GM12878 (cell line): Measurements from ENCODE around the gene SKP2. TPM values are rescaled to one million over a fixed set of nuclear protein-coding genes. Genes with fewer than 3 reads are reported as not detected.

Experiments used
- ATAC-seq: fragments of 200-7000 bp; cut with Tn5 transposase; 3 replicates; pipeline ENCODE4 v1.9.1; 2020; ENCODE audit warnings: mild to moderate bottlenecking, moderate library complexity
- BruUV-seq: library from RNA; stranded (reverse); fragments of 400-500 nt; replicated peaks from 2 replicates; lab custom pipeline; 2021; lab: Mats Ljungman, UMichigan
- CTCF ChIA-PET: fragments of 300-600 bp; sonication (Branson Sonifier 250); formaldehyde crosslinking; extraction: SDS; loops from one replicate; lab custom pipeline; 2021; ENCODE audit warnings: inconsistent platforms; lab: Yijun Ruan, JAX
- POLR2A ChIA-PET: fragments of 350-600 bp; formaldehyde crosslinking; extraction: SDS; loops from one replicate; lab custom pipeline; 2021; ENCODE audit warnings: inconsistent platforms; lab: Charles Lee
- RAD21 ChIA-PET: fragments of 300-600 bp; sonication (Branson Sonifier 250); formaldehyde crosslinking; loops from one replicate; lab custom pipeline; 2023; ENCODE audit warnings: antibody characterized with exemption; ENCODE audit not compliant: unreplicated experiment; lab: Charles Lee
- SMC1A ChIA-PET: fragments of 300-600 bp; sonication (Branson Sonifier 250); formaldehyde crosslinking; loops from one replicate; lab custom pipeline; 2023; ENCODE audit not compliant: unreplicated experiment, uncharacterized antibody; lab: Charles Lee
- DNase-seq: peaks from one replicate; pipeline ENCODE4 v3.0.0-alpha.2; 2011; ENCODE audit warnings: low read depth, low spot score
- FAIRE-seq: peaks from 3 replicates; lab custom pipeline; 2011; peaks lifted over from hg19 to GRCh38; lab: Jason Lieb, UNC
- H2AFZ ChIP-seq: 2 replicates; pipeline ENCODE4 v1.6.0; 2011; ENCODE audit warnings: low read depth, low read length, control low read depth; ENCODE audit not compliant: control insufficient read depth
- H3K27ac ChIP-seq: 2 replicates; pipeline ENCODE4 v1.5.1; 2011; ENCODE audit warnings: control low read depth; ENCODE audit not compliant: control insufficient read depth, insufficient read depth
- H3K27me3 ChIP-seq, 2 experiments: replicated peaks in 1 of 2; 2 replicates each; pipeline versions ENCODE4 v1.6.0 to v1.6.1; 2011; ENCODE audit warnings: low read length in 1 of 2; ENCODE audit not compliant: control insufficient read depth in 2 of 2, insufficient read depth in 2 of 2
- H3K36me3 ChIP-seq, 2 experiments: 2 replicates each; pipeline ENCODE4 v1.5.1; 2011; ENCODE audit warnings: low read length in 1 of 2; ENCODE audit not compliant: control insufficient read depth in 2 of 2, insufficient read depth in 2 of 2
- H3K4me1 ChIP-seq: 2 replicates; pipeline ENCODE4 v1.6.1; 2011; ENCODE audit warnings: mild to moderate bottlenecking, low read length, moderate library complexity, mixed read lengths; ENCODE audit not compliant: control insufficient read depth, insufficient read depth
- H3K4me2 ChIP-seq: 2 replicates; pipeline ENCODE4 v1.6.0; 2011; ENCODE audit warnings: control low read depth; ENCODE audit not compliant: control insufficient read depth, insufficient read depth
- H3K4me3 ChIP-seq: fragments of 200-600 bp; sonication (generic); 2 replicates; pipeline ENCODE4 v1.5.1; 2016
- H3K79me2 ChIP-seq: 2 replicates; pipeline ENCODE4 v1.6.0; 2011; ENCODE audit warnings: low read length; ENCODE audit not compliant: control insufficient read depth, insufficient read depth
- H3K9ac ChIP-seq: 2 replicates; pipeline ENCODE4 v1.8.0; 2011; ENCODE audit warnings: low read length, control low read depth, mixed read lengths; ENCODE audit not compliant: control insufficient read depth, insufficient read depth
- H3K9me3 ChIP-seq: replicated peaks from 3 replicates; pipeline ENCODE4 v1.5.1; 2011; ENCODE audit warnings: mild to moderate bottlenecking, low read length; ENCODE audit not compliant: control insufficient read depth, insufficient read depth
- H4K20me1 ChIP-seq: 2 replicates; pipeline ENCODE4 v1.6.0; 2011; ENCODE audit not compliant: control insufficient read depth, insufficient read depth
- CTCF ChIP-seq, 3 experiments: IDR thresholded peaks in 2 of 3; conservative IDR thresholded peaks in 1 of 3; 2 replicates each; pipeline ENCODE4 v1.5.1; 2011; ENCODE audit warnings: low read depth in 3 of 3, low read length in 3 of 3, mild to moderate bottlenecking in 3 of 3, control low read depth in 2 of 3, moderate library complexity in 2 of 3, inconsistent platforms in 1 of 3, mixed read lengths in 1 of 3; ENCODE audit not compliant: control insufficient read depth in 2 of 3, insufficient read depth in 1 of 3; ENCODE audit errors: extremely low read depth in 1 of 3
- IKZF1 ChIP-seq: fragments of 450-650 bp; conservative IDR thresholded peaks from 2 replicates; pipeline ENCODE4 v1.6.1; 2017; ENCODE audit warnings: antibody characterized with exemption, mild to moderate bottlenecking
- RAD21 ChIP-seq: IDR thresholded peaks from 2 replicates; pipeline ENCODE4 v1.6.1; 2011; ENCODE audit warnings: mild to moderate bottlenecking, low read depth, low read length, moderate library complexity; ENCODE audit not compliant: insufficient read depth
- SMC3 ChIP-seq: IDR thresholded peaks from 2 replicates; pipeline ENCODE4 v1.6.1; 2011; ENCODE audit warnings: low read length, improper control_type of control experiment, borderline replicate concordance
- WGBS: methylation state at CpG from one replicate; pipeline ENCODE4 v1.1.6; 2016; ENCODE audit warnings: low lambda C conversion rate; ENCODE audit not compliant: insufficient replicate concordance, insufficient coverage; ENCODE audit errors: missing lambda C conversion rate; 5-methylcytosine and 5-hydroxymethylcytosine counted together
- in situ Hi-C: fragments of 300-500 bp; cut with MboI; formaldehyde crosslinking; loops from 9 replicates; pipeline ENCODE4 v1.14.3; 2018; ENCODE audit warnings: mixed read lengths
- intact Hi-C: fragments of 100-400 bp; cut with micrococcal nuclease; formaldehyde crosslinking; loops from one replicate; pipeline ENCODE4 v1.14.2; 2022; ENCODE audit not compliant: unreplicated experiment
- polyA plus RNA-seq, 11 experiments: library from polyadenylated mRNA; depleted of rRNA in 4 of 11; unstranded in 6 of 11; stranded (reverse) in 5 of 11; fragments of >200 nt; fragmentation: Nextera tagmentation in 4 of 11; fragmentation: Illumina TruSeq in 1 of 11; extraction: Ambion mirVana in 4 of 11; extraction: Trizol in 1 of 11; gene quantifications; 1 replicate in 1 of 11; 2 replicates in 10 of 11; pipeline versions ENCODE4 v1.2.1 to v1.2.3, GENCODE V29; 2011 to 2016; ENCODE audit warnings: inconsistent platforms in 2 of 11, missing spikeins in 2 of 11, low read depth in 1 of 11
- total RNA-seq, 4 experiments: library from RNA; depleted of rRNA in 3 of 4; stranded (reverse); fragments of >200 nt in 3 of 4; fragmentation: Illumina TruSeq in 1 of 4; extraction: Trizol in 1 of 4; gene quantifications; 2 replicates each; pipeline versions ENCODE4 v1.2.1 to v1.2.3, GENCODE V29; 2013 to 2021

SKP2 gene
- total and polyA plus RNA-seq, 10 of the 15 experiments (the other 5 are each of a cell fraction or from before 2014, with no cell fraction given): 13.9 to 50.8 (median 36.9) TPM

- TF ChIP-seq IKZF1 (no peak), RAD21 (peak; percentile 42), SMC3 (no peak), CTCF (IDR thresholded peaks at IDR 0.05 in 2 of 3, conservative IDR thresholded peaks at IDR 0.05 in 1 of 3; ENCODE audit: control insufficient read depth in 2 of 3, extremely low read depth in 1 of 3, insufficient read depth in 1 of 3, low read depth in 3 of 3, low read length in 3 of 3) (peak in 2 of 3 experiments; percentile 14 to 24; a peak in 2 of 6 replicates)
- H3K27me3 ChIP-seq: no peaks in the 10 kb centered on the region
- H3K9ac ChIP-seq: no peak overlapping the region
- no peak overlapping the region for H3K27ac ChIP-seq
- no peak overlapping the region for H3K4me3 ChIP-seq
- RAD21 ChIA-PET: interaction anchor here (1.2 kb wide), 1 partner anchor 135 kb away, joined by 3 read pairs; no protein-coding TSS in a partner anchor
- no peak overlapping the region for H3K4me2 ChIP-seq
- 88% methylated on average over 3 of the region's 3 CpGs for WGBS
- SMC1A ChIA-PET: interaction anchor here (1.0 to 1.4 kb wide), 2 partner anchors 51 to 92 kb away, joined by 3 read pairs; no protein-coding TSS in a partner anchor
- H3K9me3 ChIP-seq: no peaks in the 10 kb centered on the region
- DNase-seq: no peak
- in situ Hi-C loops (no loop called here), intact Hi-C loops (no loop called here)
- H4K20me1 ChIP-seq: no peaks in the 10 kb centered on the region
- no peak for FAIRE-seq
- H3K79me2 ChIP-seq: no peaks in the 10 kb centered on the region
- BruUV-seq: no TSS peak
- H3K4me1 ChIP-seq: no peaks in the 10 kb centered on the region
- POLR2A ChIA-PET: no interaction called here
- CTCF ChIA-PET: interaction anchor here (0.6 to 2.2 kb wide), 2 partner anchors 26 to 296 kb away, joined by 3 to 6 read pairs; no protein-coding TSS in a partner anchor
- H3K36me3 ChIP-seq: no peaks in the 10 kb centered on the region; a peak in 1 of 4 replicates
- H2AFZ ChIP-seq: no peak overlapping the region
- no peak for ATAC-seq
Observed at GRCh38 chr5:36214436-36214835, 62.5 kb downstream of the SKP2 start.
